CD14-positive monocyte (primary cell): ENCODE data around the gene ANXA11. TPM values are rescaled to one million over a fixed set of nuclear protein-coding genes. Genes with fewer than 3 reads are reported as not detected.

Source experiments
- DNase-seq, 3 donors: peaks; one replicate each; pipeline ENCODE4 v3.0.0-alpha.2; 2011 to 2022
- H2AFZ ChIP-seq: 2 replicates; pipeline ENCODE4 v1.6.0; 2012; ENCODE audit warnings: mild to moderate bottlenecking, low read depth, low read length, inconsistent platforms; ENCODE audit not compliant: insufficient read depth, poor library complexity, severe bottlenecking
- H3K27ac ChIP-seq, 2 donors: 1 replicate in 1 of 2; 2 replicates in 1 of 2; pipeline ENCODE4 v1.5.1; 2012 to 2013; ENCODE audit warnings: low read length in 2 of 2, control low read depth in 1 of 2, inconsistent platforms in 1 of 2, low read depth in 1 of 2, mild to moderate bottlenecking in 1 of 2
- H3K27me3 ChIP-seq, 2 donors: one replicate each; pipeline versions ENCODE4 v1.6.0 to v1.6.1; 2011 to 2013; ENCODE audit warnings: low read length in 2 of 2; ENCODE audit not compliant: control insufficient read depth in 2 of 2, insufficient read depth in 2 of 2
- H3K36me3 ChIP-seq, 2 donors: replicated peaks in 1 of 2; 1 replicate in 1 of 2; 2 replicates in 1 of 2; pipeline versions ENCODE4 v1.5.1 to v1.6.1; 2012 to 2013; ENCODE audit warnings: low read length in 2 of 2, control low read depth in 1 of 2, inconsistent platforms in 1 of 2, mild to moderate bottlenecking in 1 of 2; ENCODE audit not compliant: insufficient read depth in 2 of 2, control insufficient read depth in 1 of 2
- H3K4me1 ChIP-seq, 2 donors: 1 replicate in 1 of 2; 2 replicates in 1 of 2; pipeline versions ENCODE4 v1.5.1 to v1.6.1; 2012 to 2013; ENCODE audit warnings: low read length in 2 of 2, control low read depth in 1 of 2, inconsistent platforms in 1 of 2, mild to moderate bottlenecking in 1 of 2, moderate library complexity in 1 of 2; ENCODE audit not compliant: insufficient read depth in 2 of 2, control insufficient read depth in 1 of 2
- H3K4me2 ChIP-seq: replicated peaks from 2 replicates; pipeline ENCODE3; 2012; ENCODE audit warnings: low read length, moderate library complexity, mild to moderate bottlenecking; ENCODE audit not compliant: poor library complexity, severe bottlenecking; ENCODE audit errors: extremely low read depth
- H3K4me3 ChIP-seq, 3 experiments: fragments of 200-600 bp in 1 of 3; sonication (generic) in 1 of 3; replicated peaks in 1 of 3; 1 replicate in 2 of 3; 2 replicates in 1 of 3; pipeline ENCODE4 v1.5.1; 2011 to 2013; ENCODE audit warnings: low read length in 3 of 3, mild to moderate bottlenecking in 3 of 3, control low read depth in 2 of 3, low read depth in 2 of 3, inconsistent platforms in 1 of 3, moderate library complexity in 1 of 3
- H3K79me2 ChIP-seq: 2 replicates; pipeline ENCODE4 v1.6.0; 2012; ENCODE audit warnings: mild to moderate bottlenecking, control low read depth, inconsistent platforms, low read length, moderate library complexity; ENCODE audit not compliant: insufficient read depth
- H3K9ac ChIP-seq: 2 replicates; pipeline ENCODE4 v1.6.0; 2017; ENCODE audit warnings: low read length, mild to moderate bottlenecking; ENCODE audit not compliant: insufficient read depth, poor library complexity, severe bottlenecking
- H3K9me3 ChIP-seq, 2 donors: replicated peaks in 1 of 2; 1 replicate in 1 of 2; 2 replicates in 1 of 2; pipeline versions ENCODE4 v1.5.1 to v1.6.1; 2012 to 2013; ENCODE audit warnings: low read length in 2 of 2, control low read depth in 1 of 2; ENCODE audit not compliant: control insufficient read depth in 1 of 2, insufficient read depth in 1 of 2
- H4K20me1 ChIP-seq: 2 replicates; pipeline ENCODE4 v1.6.0; 2012; ENCODE audit warnings: mild to moderate bottlenecking, low read length, control low read depth, moderate library complexity; ENCODE audit not compliant: insufficient read depth
- H3K27ac Mint-ChIP-seq, 7 donors: one replicate each; pipeline ENCODE4 v1.8.0; 2020; ENCODE audit warnings: mild to moderate bottlenecking in 7 of 7, mixed read lengths in 7 of 7, moderate library complexity in 6 of 7, inconsistent platforms in 2 of 7
- H3K27me3 Mint-ChIP-seq, 3 donors: one replicate each; pipeline ENCODE4 v1.8.0; 2021 to 2022; ENCODE audit warnings: low read depth in 3 of 3, mild to moderate bottlenecking in 3 of 3, mixed read lengths in 3 of 3, moderate library complexity in 3 of 3, inconsistent platforms in 1 of 3
- H3K36me3 Mint-ChIP-seq, 2 donors: one replicate each; pipeline ENCODE4 v1.8.0; 2020; ENCODE audit warnings: mixed read lengths in 2 of 2, inconsistent platforms in 1 of 2, mild to moderate bottlenecking in 1 of 2
- H3K4me1 Mint-ChIP-seq: one replicate; pipeline ENCODE4 v1.8.0; 2020; ENCODE audit warnings: mild to moderate bottlenecking, mixed read lengths
- H3K4me3 Mint-ChIP-seq, 2 donors: one replicate each; pipeline ENCODE4 v1.8.0; 2020; ENCODE audit warnings: mild to moderate bottlenecking in 2 of 2, mixed read lengths in 2 of 2, moderate library complexity in 1 of 2
- H3K9me3 Mint-ChIP-seq, 7 donors: one replicate each; pipeline ENCODE4 v1.8.0; 2020 to 2022; ENCODE audit warnings: mixed read lengths in 7 of 7, mild to moderate bottlenecking in 6 of 7, moderate library complexity in 6 of 7, inconsistent platforms in 2 of 7
- WGBS: methylation state at CpG from one replicate; pipeline ENCODE4 v1.1.5; 2013; ENCODE audit warnings: missing lambda C conversion rate; ENCODE audit not compliant: insufficient coverage; 5-methylcytosine and 5-hydroxymethylcytosine counted together
- intact Hi-C, 2 donors: fragments of 100-400 bp; cut with micrococcal nuclease; formaldehyde crosslinking; loops; one replicate each; pipeline versions ENCODE4 v1.15.0 to v1.15.1; 2023
- polyA plus RNA-seq, 3 donors: library from polyadenylated mRNA; depleted of rRNA in 1 of 3; unstranded in 2 of 3; stranded (reverse) in 1 of 3; fragments of 300-500 nt in 2 of 3; fragments of >200 nt in 1 of 3; fragmentation: Illumina TruSeq in 2 of 3; gene quantifications; 1 replicate in 2 of 3; 2 replicates in 1 of 3; pipeline ENCODE4 v1.2.3, GENCODE V29; 2012 to 2021
- TF ChIP-seq, protein P1 (sequence below): fragments of 200-600 bp; IDR thresholded peaks from one replicate; pipeline ENCODE4 v1.8.0; 2022; ENCODE audit warnings: antibody characterized with exemption, mild to moderate bottlenecking

ANXA11 gene
- polyA plus RNA-seq, 3 donors: 95.6 to 174 (median 134) TPM

DNA sequence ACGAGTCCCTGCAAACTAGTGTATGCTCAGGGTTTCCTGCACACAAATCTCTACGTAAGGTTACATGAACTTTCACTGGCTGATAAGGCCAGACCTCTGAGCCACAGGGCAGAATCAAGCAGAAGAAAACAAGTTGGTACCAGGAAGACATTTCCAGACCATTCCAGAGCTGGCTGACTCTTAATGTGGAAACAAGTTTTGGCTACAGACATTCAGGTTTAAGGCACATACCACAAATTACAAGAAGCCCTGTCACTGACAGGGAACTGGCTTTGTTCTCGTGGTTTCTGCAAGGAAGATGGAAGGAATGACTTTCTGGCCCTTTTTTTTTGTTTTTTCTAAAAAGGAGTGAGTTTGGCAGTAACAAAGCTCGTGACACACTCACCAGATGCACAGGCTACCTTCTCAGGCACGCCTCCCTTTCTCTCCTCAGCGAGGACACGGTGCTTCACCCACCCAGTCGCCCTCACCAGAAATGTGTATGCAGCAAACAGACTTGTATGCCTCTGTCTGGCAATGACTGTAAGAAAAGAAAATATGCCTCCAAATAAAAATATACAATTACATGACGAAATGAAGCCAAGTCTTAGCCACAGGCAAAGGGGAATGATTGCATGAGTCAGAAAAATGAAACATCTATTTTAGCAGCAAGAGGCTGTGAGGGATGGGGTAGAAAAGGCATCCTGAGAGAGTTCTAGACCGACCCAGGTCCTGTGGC lies 50.2 kb downstream of the ANXA11 start:
- Histone ChIP-seq H4K20me1 (peaks cover 38% of the 10 kb centered on the region), H3K4me1 (peaks cover 19 to 20% of the 10 kb centered on the region in 2 donors), H3K4me2 (no peak overlapping the region), H3K79me2 (no peaks in the 10 kb centered on the region), H3K9me3 (no peaks in the 10 kb centered on the region), H3K27me3 (no peaks in the 10 kb centered on the region), H3K36me3 (peaks cover 81 to 100% of the 10 kb centered on the region in 2 donors), H3K27ac (no peak overlapping the region), H3K4me3 (no peak overlapping the region), H2AFZ (no peak overlapping the region), H3K9ac (no peak overlapping the region)
- Mint-ChIP-seq H3K36me3 (peaks cover 96 to 100% of the 10 kb centered on the region in 2 donors), H3K27me3 (no peaks in the 10 kb centered on the region), H3K4me3 (no peak overlapping the region), H3K27ac (peak overlapping the region in 2 of 7 donors; percentile 2 to 52), H3K9me3 (peaks cover 0 to 2% (median 0%) of the 10 kb centered on the region in 7 donors), H3K4me1 (peaks cover 21% of the 10 kb centered on the region)
- no peak for DNase-seq
- TF ChIP-seq, protein P1, sequence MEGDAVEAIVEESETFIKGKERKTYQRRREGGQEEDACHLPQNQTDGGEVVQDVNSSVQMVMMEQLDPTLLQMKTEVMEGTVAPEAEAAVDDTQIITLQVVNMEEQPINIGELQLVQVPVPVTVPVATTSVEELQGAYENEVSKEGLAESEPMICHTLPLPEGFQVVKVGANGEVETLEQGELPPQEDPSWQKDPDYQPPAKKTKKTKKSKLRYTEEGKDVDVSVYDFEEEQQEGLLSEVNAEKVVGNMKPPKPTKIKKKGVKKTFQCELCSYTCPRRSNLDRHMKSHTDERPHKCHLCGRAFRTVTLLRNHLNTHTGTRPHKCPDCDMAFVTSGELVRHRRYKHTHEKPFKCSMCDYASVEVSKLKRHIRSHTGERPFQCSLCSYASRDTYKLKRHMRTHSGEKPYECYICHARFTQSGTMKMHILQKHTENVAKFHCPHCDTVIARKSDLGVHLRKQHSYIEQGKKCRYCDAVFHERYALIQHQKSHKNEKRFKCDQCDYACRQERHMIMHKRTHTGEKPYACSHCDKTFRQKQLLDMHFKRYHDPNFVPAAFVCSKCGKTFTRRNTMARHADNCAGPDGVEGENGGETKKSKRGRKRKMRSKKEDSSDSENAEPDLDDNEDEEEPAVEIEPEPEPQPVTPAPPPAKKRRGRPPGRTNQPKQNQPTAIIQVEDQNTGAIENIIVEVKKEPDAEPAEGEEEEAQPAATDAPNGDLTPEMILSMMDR: no peak
- WGBS: 100% methylated on average over 3 of the region's 10 CpGs
- intact Hi-C loops: loop anchor here in 1 of 2 donors (5.0 kb wide), 1 partner anchor 47 kb away; no protein-coding TSS in a partner anchor

- intact Hi-C loops: no loop called here
- no peak for DNase-seq
- no peak overlapping the region for H3K9ac ChIP-seq
- no peak overlapping the region for H3K4me3 Mint-ChIP-seq
- H3K9me3 ChIP-seq: no peaks in the 10 kb centered on the region
- peak overlapping the region in 1 of 7 donors; percentile 52 for H3K27ac Mint-ChIP-seq
- H2AFZ ChIP-seq: no peak overlapping the region
- no peaks in the 10 kb centered on the region for H3K27me3 ChIP-seq
- peaks cover 33% of the 10 kb centered on the region for H4K20me1 ChIP-seq
- peaks cover 92 to 98% of the 10 kb centered on the region in 2 donors for H3K36me3 Mint-ChIP-seq
- peaks cover 16% of the 10 kb centered on the region for H3K4me1 Mint-ChIP-seq
- H3K79me2 ChIP-seq: no peaks in the 10 kb centered on the region
- WGBS: 93% methylated on average over 3 of the region's 5 CpGs
- H3K9me3 Mint-ChIP-seq: peaks cover 0 to 2% (median 0%) of the 10 kb centered on the region in 7 donors
- peaks cover 80 to 98% of the 10 kb centered on the region in 2 donors for H3K36me3 ChIP-seq
- TF ChIP-seq, protein P1: no peak
- no peaks in the 10 kb centered on the region for H3K27me3 Mint-ChIP-seq
- no peak overlapping the region for H3K4me3 ChIP-seq
- peaks cover 15 to 17% of the 10 kb centered on the region in 2 donors for H3K4me1 ChIP-seq
- H3K27ac ChIP-seq: no peak overlapping the region
- H3K4me2 ChIP-seq: no peak overlapping the region
Observed at GRCh38 chr10:80154626-80154977, 50.7 kb downstream of the ANXA11 start.
